GM06990 (cell line): ENCODE results near the gene RASL12.

Source experiments
- DNase-seq: peaks from one replicate; pipeline ENCODE4 v3.0.0-alpha.2; 2011; ENCODE audit not compliant: insufficient read length; ENCODE audit errors: extremely low read depth
- H3K27me3 ChIP-seq: replicated peaks from 2 replicates; pipeline ENCODE4 v1.6.0; 2011; ENCODE audit warnings: low read length; ENCODE audit not compliant: control insufficient read depth, insufficient read depth
- H3K36me3 ChIP-seq: 2 replicates; pipeline ENCODE4 v1.5.1; 2011; ENCODE audit warnings: low read length; ENCODE audit not compliant: control insufficient read depth, insufficient read depth
- H3K4me3 ChIP-seq: replicated peaks from 2 replicates; pipeline ENCODE4 v1.5.1; 2011; ENCODE audit warnings: low read depth, mild to moderate bottlenecking, control low read depth, low read length
- CTCF ChIP-seq: IDR thresholded peaks from 2 replicates; pipeline ENCODE4 v1.5.1; 2011; ENCODE audit warnings: low read length, control low read depth, mild to moderate bottlenecking, inconsistent platforms; ENCODE audit not compliant: insufficient read depth, poor library complexity, severe bottlenecking

The RASL12 gene

GRCh38 chr15:65052956-65053355 lies 14.8 kb downstream of the RASL12 start:
- no peak for TF ChIP-seq CTCF
- no peak for DNase-seq
- Histone ChIP-seq H3K27me3 (no peaks in the 10 kb centered on the region), H3K4me3 (no peak overlapping the region), H3K36me3 (no peaks in the 10 kb centered on the region)

GRCh38 chr15:65051266-65051665 lies 16.5 kb downstream of the RASL12 start:
- TF ChIP-seq CTCF: no peak
- no peak for DNase-seq
- Histone ChIP-seq H3K36me3 (no peaks in the 10 kb centered on the region), H3K27me3 (no peaks in the 10 kb centered on the region), H3K4me3 (no peak overlapping the region)

DNA sequence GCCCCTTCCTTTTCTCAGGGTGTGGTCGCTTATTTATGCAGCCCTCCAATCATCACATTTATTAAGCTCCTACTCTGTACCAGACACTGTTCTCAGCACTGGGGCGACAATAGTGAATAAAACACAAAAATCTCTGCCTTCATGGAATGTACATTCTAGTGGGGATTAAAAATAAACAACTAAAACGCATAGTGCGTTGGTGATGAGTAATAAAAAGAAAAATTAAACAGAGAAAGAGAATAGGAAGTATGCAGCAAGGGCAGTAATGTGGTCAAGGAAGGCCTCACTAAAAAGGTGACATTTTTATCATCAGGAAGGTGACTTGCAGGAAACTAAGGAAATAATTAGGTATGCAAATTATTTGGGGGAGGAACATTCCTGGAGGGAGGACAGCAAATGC lies 17.5 kb downstream of the RASL12 start:
- no peak for TF ChIP-seq CTCF
- no peaks in the 10 kb centered on the region for H3K27me3 ChIP-seq
- no peak overlapping the region for H3K4me3 ChIP-seq
- no peaks in the 10 kb centered on the region for H3K36me3 ChIP-seq
- no peak for DNase-seq

DNA sequence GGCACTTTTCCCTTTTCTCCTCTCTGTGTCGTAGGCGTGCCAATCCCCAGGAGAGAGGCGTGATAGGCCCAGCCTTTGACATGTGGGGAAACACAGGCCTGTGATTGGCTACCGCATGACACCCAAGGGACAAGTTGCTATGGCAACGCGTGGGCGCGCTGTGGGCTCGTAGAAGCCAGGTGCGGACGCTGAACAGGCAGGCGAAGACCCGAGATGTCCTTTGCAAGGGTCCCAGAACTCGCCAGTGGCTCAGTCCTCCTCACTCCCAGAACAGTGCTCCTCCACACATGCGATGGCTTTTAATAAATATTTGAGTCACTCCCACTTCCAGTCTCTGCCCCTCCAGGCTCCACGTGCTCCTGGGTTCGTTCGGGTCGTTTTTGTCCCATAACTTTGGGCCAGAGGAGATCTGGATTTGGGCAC lies 18.4 kb downstream of the RASL12 start:
- no peaks in the 10 kb centered on the region for H3K27me3 ChIP-seq
- H3K4me3 ChIP-seq: peak overlapping the region; percentile 29; the same call in 1 of the 2 replicates
- H3K36me3 ChIP-seq: no peaks in the 10 kb centered on the region
- no peak for TF ChIP-seq CTCF
- peak; percentile 87 for DNase-seq

DNA sequence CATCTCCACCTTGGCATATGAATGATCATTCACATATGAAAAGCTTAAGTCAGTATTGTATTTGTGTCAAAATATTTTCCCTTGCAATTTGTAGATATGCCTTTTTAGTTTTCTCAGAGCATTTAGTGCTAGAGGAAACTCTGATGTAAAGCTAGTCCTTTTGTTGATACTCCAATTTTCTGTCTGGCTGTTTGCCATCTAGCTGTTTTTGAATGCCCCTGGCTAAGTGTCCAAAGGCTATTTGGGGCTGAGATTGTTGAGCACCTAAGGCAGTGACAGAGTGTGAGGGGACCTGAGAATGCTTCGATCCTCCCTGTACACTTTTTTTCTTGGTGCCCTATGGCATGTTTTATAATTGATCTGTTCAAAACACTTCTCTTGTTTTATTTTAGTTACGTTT lies 19.6 kb downstream of the RASL12 start:
- H3K36me3 ChIP-seq: no peaks in the 10 kb centered on the region
- no peaks in the 10 kb centered on the region for H3K27me3 ChIP-seq
- TF ChIP-seq CTCF: no peak
- no peak overlapping the region for H3K4me3 ChIP-seq
- no peak for DNase-seq
